ENCODE measurements around the gene SYTL5. TPM values are rescaled to one million over a fixed set of nuclear protein-coding genes. Genes with fewer than 3 reads are reported as not detected.

SYTL5 gene
- total and polyA plus RNA-seq, 12 donors: 1.8 to 38.1 (median 11.8) TPM

DNA sequence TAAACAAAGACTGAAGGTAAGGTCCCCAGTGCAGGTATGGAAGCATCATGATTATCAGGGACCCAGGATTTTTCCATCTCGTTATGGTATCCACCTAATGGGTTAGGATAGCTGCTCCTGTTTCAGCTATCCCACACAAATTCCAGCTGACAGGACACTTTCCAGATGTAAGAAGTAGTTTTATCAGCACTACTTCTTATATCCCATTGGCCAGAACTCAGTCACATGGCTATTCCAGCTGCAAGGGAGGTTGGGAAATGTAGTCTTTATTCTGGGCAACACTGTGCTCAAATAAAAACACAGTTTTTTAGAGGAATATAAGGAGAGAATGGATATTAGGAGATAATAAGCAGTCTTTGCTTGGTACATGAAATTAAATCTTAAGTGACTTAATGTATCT, 117.6 kb downstream of the SYTL5 start:
- intact Hi-C loops (cut with DNase I): no loop called here
- Histone ChIP-seq H3K4me3 (no peak overlapping the region), H3K27me3 (peaks cover 8% of the 10 kb centered on the region), H3K9me3 (replicated peaks in 1 of 3) (no peaks in the 10 kb centered on the region), H3K27ac (no peak overlapping the region), H3K36me3 (replicated peaks in 1 of 2) (no peaks in the 10 kb centered on the region), H3K4me1 (replicated peaks in 1 of 2) (no peaks in the 10 kb centered on the region)
- 60 to 92% (median 73%) methylated on average over 1 of the region's 1 CpG for WGBS, 4 donors
- no peak for DNase-seq
- TF ChIP-seq POLR2A (IDR thresholded peaks at IDR 0.05): no peak
- TF ChIP-seq, protein P1, sequence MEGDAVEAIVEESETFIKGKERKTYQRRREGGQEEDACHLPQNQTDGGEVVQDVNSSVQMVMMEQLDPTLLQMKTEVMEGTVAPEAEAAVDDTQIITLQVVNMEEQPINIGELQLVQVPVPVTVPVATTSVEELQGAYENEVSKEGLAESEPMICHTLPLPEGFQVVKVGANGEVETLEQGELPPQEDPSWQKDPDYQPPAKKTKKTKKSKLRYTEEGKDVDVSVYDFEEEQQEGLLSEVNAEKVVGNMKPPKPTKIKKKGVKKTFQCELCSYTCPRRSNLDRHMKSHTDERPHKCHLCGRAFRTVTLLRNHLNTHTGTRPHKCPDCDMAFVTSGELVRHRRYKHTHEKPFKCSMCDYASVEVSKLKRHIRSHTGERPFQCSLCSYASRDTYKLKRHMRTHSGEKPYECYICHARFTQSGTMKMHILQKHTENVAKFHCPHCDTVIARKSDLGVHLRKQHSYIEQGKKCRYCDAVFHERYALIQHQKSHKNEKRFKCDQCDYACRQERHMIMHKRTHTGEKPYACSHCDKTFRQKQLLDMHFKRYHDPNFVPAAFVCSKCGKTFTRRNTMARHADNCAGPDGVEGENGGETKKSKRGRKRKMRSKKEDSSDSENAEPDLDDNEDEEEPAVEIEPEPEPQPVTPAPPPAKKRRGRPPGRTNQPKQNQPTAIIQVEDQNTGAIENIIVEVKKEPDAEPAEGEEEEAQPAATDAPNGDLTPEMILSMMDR (IDR thresholded peaks at IDR 0.05): no peak

DNA sequence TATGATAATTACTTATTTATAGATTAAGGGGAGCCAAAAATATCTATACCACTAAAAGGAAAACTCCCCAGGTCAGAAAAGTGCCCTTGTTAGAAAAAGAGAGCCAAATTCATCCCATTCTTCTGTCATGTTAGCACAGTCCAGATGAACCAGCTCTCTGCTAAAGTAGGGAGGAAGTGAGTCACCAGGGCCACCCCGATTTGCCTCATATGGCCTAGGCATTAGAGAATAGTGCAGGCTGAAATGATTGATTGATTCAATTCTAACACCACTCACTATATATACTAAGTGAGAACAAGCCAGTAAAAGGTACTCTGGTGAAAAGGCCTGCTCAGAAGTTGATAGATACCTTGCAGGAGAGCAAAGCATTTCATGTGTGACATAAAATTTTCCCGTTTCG, 119.8 kb downstream of the SYTL5 start:
- Histone ChIP-seq H3K9me3 (replicated peaks in 1 of 3) (no peaks in the 10 kb centered on the region), H3K36me3 (replicated peaks in 1 of 2) (no peaks in the 10 kb centered on the region), H3K27ac (no peak overlapping the region), H3K4me3 (no peak overlapping the region), H3K4me1 (replicated peaks in 1 of 2) (no peaks in the 10 kb centered on the region), H3K27me3 (peaks cover 4% of the 10 kb centered on the region)
- TF ChIP-seq POLR2A (IDR thresholded peaks at IDR 0.05): no peak
- TF ChIP-seq, protein P1 (IDR thresholded peaks at IDR 0.05): no peak
- DNase-seq: no peak
- intact Hi-C loops (cut with DNase I): no loop called here
- 73 to 86% (median 76%) methylated on average over 3 of the region's 3 CpGs for WGBS, 4 donors

DNA sequence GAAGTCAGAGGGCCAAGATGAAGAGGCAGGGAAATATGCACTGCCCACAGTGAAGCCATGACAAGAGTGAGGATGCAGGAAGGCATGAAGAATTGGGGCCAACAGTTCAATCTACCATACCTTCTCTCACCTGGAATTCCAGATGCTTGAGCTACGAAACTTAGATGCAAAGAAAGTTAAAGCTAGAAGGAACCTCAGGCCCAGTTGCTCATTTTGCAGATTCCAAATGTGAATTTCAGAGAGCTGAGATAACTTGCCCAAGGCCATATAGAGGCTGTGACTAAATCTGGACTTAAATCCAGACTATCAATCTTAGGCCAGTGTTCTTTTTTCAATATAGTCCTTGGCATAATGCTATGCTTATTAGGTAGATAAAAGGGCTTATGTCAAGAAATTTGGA, 121.6 kb downstream of the SYTL5 start:
- Histone ChIP-seq H3K36me3 (replicated peaks in 1 of 2) (no peaks in the 10 kb centered on the region), H3K4me3 (no peak overlapping the region), H3K9me3 (replicated peaks in 1 of 3) (no peaks in the 10 kb centered on the region), H3K4me1 (replicated peaks in 1 of 2) (no peaks in the 10 kb centered on the region), H3K27me3 (peaks cover 9% of the 10 kb centered on the region), H3K27ac (no peak overlapping the region)
- intact Hi-C loops (cut with DNase I): no loop called here
- DNase-seq: no peak
- TF ChIP-seq, protein P1 (IDR thresholded peaks at IDR 0.05): no peak
- no peak for TF ChIP-seq POLR2A (IDR thresholded peaks at IDR 0.05)
- WGBS, 4 donors: 50 to 87% (median 80%) methylated on average over 1 of the region's 1 CpG

DNA sequence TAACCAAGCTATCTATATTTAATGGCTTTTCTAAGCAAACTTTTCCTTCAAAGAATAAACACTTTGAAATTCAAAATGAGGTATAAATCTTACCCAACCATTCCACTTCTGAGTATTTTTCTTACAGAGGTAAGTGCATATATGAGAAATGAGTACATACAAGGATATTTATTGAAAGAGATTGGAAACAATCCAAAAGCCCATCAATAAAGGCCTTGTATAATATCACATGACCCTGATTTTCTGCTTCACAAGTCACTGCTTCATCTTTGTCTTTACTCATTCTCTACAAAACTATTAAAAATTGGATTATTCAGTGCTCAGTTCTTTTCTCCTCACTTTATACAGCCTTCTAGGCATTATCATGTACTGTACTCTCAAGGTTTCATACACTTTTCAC, 123.0 kb downstream of the SYTL5 start:
- intact Hi-C loops (cut with DNase I): no loop called here
- no peak overlapping the region for H3K4me3 ChIP-seq
- no peak for TF ChIP-seq POLR2A (IDR thresholded peaks at IDR 0.05)
- TF ChIP-seq, protein P1 (IDR thresholded peaks at IDR 0.05): no peak

More for the DNA sequence above, 123.0 kb downstream of the SYTL5 start:
- Histone ChIP-seq H3K36me3 (replicated peaks in 1 of 2) (no peaks in the 10 kb centered on the region), H3K27ac (no peak overlapping the region), H3K4me1 (replicated peaks in 1 of 2) (no peaks in the 10 kb centered on the region), H3K9me3 (replicated peaks in 1 of 3) (no peaks in the 10 kb centered on the region), H3K27me3 (peaks cover 15% of the 10 kb centered on the region)
- no peak for DNase-seq

Measured in adrenal gland (tissue), 12 donors.